HG03575 (cell line): ENCODE data around the gene DUSP14.

Source experiments
- ATAC-seq: cut with Tn5 transposase; IDR thresholded peaks from one replicate; pipeline ENCODE4 v1.9.1; 2021; ENCODE audit not compliant: unreplicated experiment, insufficient number of reproducible peaks, low FRiP score; ENCODE audit errors: extremely low read depth

Gene DUSP14

GRCh38 chr17:37546302-37546701, 56.6 kb downstream of the DUSP14 start:
- no peak for ATAC-seq

GRCh38 chr17:37547986-37548385, 58.3 kb downstream of the DUSP14 start:
- no peak for ATAC-seq

GRCh38 chr17:37551788-37552187, 62.1 kb downstream of the DUSP14 start:
- ATAC-seq: no peak

GRCh38 chr17:37553401-37553966, 63.8 kb downstream of the DUSP14 start:
- no peak for ATAC-seq

- ATAC-seq: no peak
These were observed 65.7 kb downstream of the DUSP14 start for GRCh38 chr17:37555386-37555785.

GRCh38 chr17:37557482-37557881, 67.8 kb downstream of the DUSP14 start:
- no peak for ATAC-seq

- ATAC-seq: no peak
These were observed 68.6 kb downstream of the DUSP14 start for GRCh38 chr17:37558299-37558698.

GRCh38 chr17:37562016-37562745, 72.5 kb downstream of the DUSP14 start:
- ATAC-seq: no peak
